ENCODE measurements around the gene SYT11. TPM values are rescaled to one million over a fixed set of nuclear protein-coding genes. Genes with fewer than 3 reads are reported as not detected.

Gene SYT11
- total RNA-seq, 1 donor from 2014 or later: 22.3 TPM

- TF ChIP-seq EZH2 (IDR thresholded peaks at IDR 0.05; ENCODE audit: insufficient read depth, low read length): no peak
- no peak for TF ChIP-seq CTCF (IDR thresholded peaks at IDR 0.05; ENCODE audit: insufficient read depth, low read depth, low read length)
- H3K27ac Mint-ChIP-seq (ENCODE audit: unreplicated experiment): no peak overlapping the region
Observed at GRCh38 chr1:155882235-155882634, 22.9 kb downstream of the SYT11 start.

GRCh38 chr1:155882766-155883165 lies 23.4 kb downstream of the SYT11 start:
- Histone ChIP-seq H3K27me3 (ENCODE audit: insufficient read depth, low read length) (no peaks in the 10 kb centered on the region), H3K79me2 (ENCODE audit: insufficient read depth, low read length) (no peaks in the 10 kb centered on the region), H4K20me1 (ENCODE audit: insufficient read depth, low read length) (no peaks in the 10 kb centered on the region), H3K4me1 (ENCODE audit: insufficient read depth, low read length) (peaks cover 4% of the 10 kb centered on the region), H2AFZ (ENCODE audit: low read depth, low read length) (no peak overlapping the region), H3K9ac (ENCODE audit: low read length) (no peak overlapping the region), H3K36me3 (ENCODE audit: insufficient read depth, low read length) (no peaks in the 10 kb centered on the region), H3K4me2 (ENCODE audit: low read length) (no peak overlapping the region), H3K27ac (ENCODE audit: low read depth, low read length) (no peak overlapping the region), H3K4me3 (ENCODE audit: insufficient read depth, low read depth, low read length) (no peak overlapping the region), H3K9me3 (ENCODE audit: insufficient read depth, low read depth, low read length) (no peaks in the 10 kb centered on the region)
- H3K9me3 Mint-ChIP-seq (ENCODE audit: unreplicated experiment): no peaks in the 10 kb centered on the region
- H3K27ac Mint-ChIP-seq (ENCODE audit: unreplicated experiment): no peak overlapping the region
- TF ChIP-seq EZH2 (IDR thresholded peaks at IDR 0.05; ENCODE audit: insufficient read depth, low read length): no peak
- peaks cover 7% of the 10 kb centered on the region for H3K36me3 Mint-ChIP-seq (ENCODE audit: low read depth, unreplicated experiment)
- no peak for FAIRE-seq
- no peak for DNase-seq (ENCODE audit: low read depth)
- peaks cover 11% of the 10 kb centered on the region for H3K4me1 Mint-ChIP-seq (ENCODE audit: low read depth, unreplicated experiment)
- no peaks in the 10 kb centered on the region for H3K27me3 Mint-ChIP-seq (ENCODE audit: low read depth, unreplicated experiment)
- H3K4me3 Mint-ChIP-seq (ENCODE audit: unreplicated experiment): no peak overlapping the region

More at GRCh38 chr1:155882235-155882634, 22.9 kb downstream of the SYT11 start:
- Mint-ChIP-seq H3K9me3 (ENCODE audit: unreplicated experiment) (no peaks in the 10 kb centered on the region), H3K4me3 (ENCODE audit: unreplicated experiment) (no peak overlapping the region), H3K4me1 (ENCODE audit: low read depth, unreplicated experiment) (peaks cover 11% of the 10 kb centered on the region), H3K36me3 (ENCODE audit: low read depth, unreplicated experiment) (peaks cover 7% of the 10 kb centered on the region), H3K27me3 (ENCODE audit: low read depth, unreplicated experiment) (no peaks in the 10 kb centered on the region)
- Histone ChIP-seq H2AFZ (ENCODE audit: low read depth, low read length) (no peak overlapping the region), H3K4me2 (ENCODE audit: low read length) (no peak overlapping the region), H3K79me2 (ENCODE audit: insufficient read depth, low read length) (no peaks in the 10 kb centered on the region), H3K4me3 (ENCODE audit: insufficient read depth, low read depth, low read length) (no peak overlapping the region), H3K9me3 (ENCODE audit: insufficient read depth, low read depth, low read length) (no peaks in the 10 kb centered on the region), H3K36me3 (ENCODE audit: insufficient read depth, low read length) (no peaks in the 10 kb centered on the region), H3K9ac (ENCODE audit: low read length) (no peak overlapping the region), H3K27ac (ENCODE audit: low read depth, low read length) (no peak overlapping the region), H4K20me1 (ENCODE audit: insufficient read depth, low read length) (no peaks in the 10 kb centered on the region), H3K27me3 (ENCODE audit: insufficient read depth, low read length) (no peaks in the 10 kb centered on the region), H3K4me1 (ENCODE audit: insufficient read depth, low read length) (peaks cover 4% of the 10 kb centered on the region)
- no peak for FAIRE-seq
- DNase-seq (ENCODE audit: low read depth): no peak

GRCh38 chr1:155884031-155884960 lies 24.9 kb downstream of the SYT11 start:
- TF ChIP-seq CTCF (IDR thresholded peaks at IDR 0.05; ENCODE audit: insufficient read depth, low read depth, low read length): no peak
- Mint-ChIP-seq H3K9me3 (ENCODE audit: unreplicated experiment) (no peaks in the 10 kb centered on the region), H3K4me1 (ENCODE audit: low read depth, unreplicated experiment) (peaks cover 11% of the 10 kb centered on the region), H3K4me3 (ENCODE audit: unreplicated experiment) (no peak overlapping the region), H3K36me3 (ENCODE audit: low read depth, unreplicated experiment) (peaks cover 5% of the 10 kb centered on the region), H3K27ac (ENCODE audit: unreplicated experiment) (peak overlapping the region; percentile 4), H3K27me3 (ENCODE audit: low read depth, unreplicated experiment) (no peaks in the 10 kb centered on the region)
- Histone ChIP-seq H3K4me1 (ENCODE audit: insufficient read depth, low read length) (peaks cover 4% of the 10 kb centered on the region), H3K27ac (ENCODE audit: low read depth, low read length) (no peak overlapping the region), H2AFZ (ENCODE audit: low read depth, low read length) (no peak overlapping the region), H3K9me3 (ENCODE audit: insufficient read depth, low read depth, low read length) (no peaks in the 10 kb centered on the region), H3K27me3 (ENCODE audit: insufficient read depth, low read length) (no peaks in the 10 kb centered on the region), H3K4me2 (ENCODE audit: low read length) (peak overlapping the region; percentile 22), H3K4me3 (ENCODE audit: insufficient read depth, low read depth, low read length) (no peak overlapping the region), H3K36me3 (ENCODE audit: insufficient read depth, low read length) (no peaks in the 10 kb centered on the region), H3K9ac (ENCODE audit: low read length) (no peak overlapping the region), H3K79me2 (ENCODE audit: insufficient read depth, low read length) (no peaks in the 10 kb centered on the region), H4K20me1 (ENCODE audit: insufficient read depth, low read length) (no peaks in the 10 kb centered on the region)
- FAIRE-seq: no peak
- DNase-seq (ENCODE audit: low read depth): peak; percentile 18

Measured in astrocyte (in vitro differentiated cells and primary cell).